Suprapubic skin (tissue), 4 donors: ENCODE results near the gene TMEM44. TPM values are rescaled to one million over a fixed set of nuclear protein-coding genes. Genes with fewer than 3 reads are reported as not detected.

ENCODE experiments used
- DNase-seq, 2 donors: peaks; one replicate each; pipeline ENCODE4 v3.0.0-alpha.2; 2019; ENCODE audit warnings: low spot score in 2 of 2
- H3K27ac ChIP-seq: fragments of 200-600 bp; sonication (generic); one replicate; pipeline ENCODE4 v1.5.1; 2019
- H3K27me3 ChIP-seq: fragments of 200-600 bp; sonication (generic); one replicate; pipeline ENCODE4 v1.5.1; 2019
- H3K36me3 ChIP-seq: fragments of 200-600 bp; sonication (generic); one replicate; pipeline ENCODE4 v1.5.1; 2019
- H3K4me1 ChIP-seq: fragments of 200-600 bp; sonication (generic); one replicate; pipeline ENCODE4 v1.5.1; 2019
- H3K4me3 ChIP-seq: fragments of 200-600 bp; sonication (generic); one replicate; pipeline ENCODE4 v1.5.1; 2019; ENCODE audit warnings: mild to moderate bottlenecking
- H3K9me3 ChIP-seq: fragments of 200-600 bp; sonication (generic); one replicate; pipeline ENCODE4 v1.5.1; 2019
- EP300 ChIP-seq: sonication (generic); formaldehyde crosslinking; IDR thresholded peaks from one replicate; pipeline ENCODE4 v1.6.1; 2017; ENCODE audit warnings: antibody characterized with exemption
- POLR2A ChIP-seq, 2 donors: fragments of 450-650 bp; IDR thresholded peaks; one replicate each; pipeline ENCODE4 v1.6.1; 2017; ENCODE audit warnings: antibody characterized with exemption in 2 of 2, mild to moderate bottlenecking in 2 of 2, moderate library complexity in 2 of 2
- POLR2AphosphoS5 ChIP-seq, 3 donors: sonication (generic); formaldehyde crosslinking; IDR thresholded peaks; one replicate each; pipeline ENCODE4 v1.6.1; 2017; ENCODE audit warnings: antibody characterized with exemption in 3 of 3
- WGBS: methylation state at CpG from one replicate; pipeline ENCODE4 v1.1.5; 2018; 5-methylcytosine and 5-hydroxymethylcytosine counted together
- total RNA-seq, 4 donors: library from RNA; depleted of rRNA; stranded (reverse); fragments of >200 nt; gene quantifications; one replicate each; pipeline ENCODE4 v1.1.0, GENCODE V29; 2016
- TF ChIP-seq, protein P1 (sequence below), 2 donors: fragments of 200-600 bp in 1 of 2; fragments of 450-650 bp in 1 of 2; sonication (generic) in 1 of 2; IDR thresholded peaks; one replicate each; pipeline ENCODE4 v1.5.1; 2016 to 2019; ENCODE audit warnings: antibody characterized with exemption in 2 of 2, mild to moderate bottlenecking in 1 of 2, moderate library complexity in 1 of 2

The TMEM44 gene
- total RNA-seq, 4 donors from 2014 or later, result 1.5 to 8.2 (median 4.7) TPM

DNA sequence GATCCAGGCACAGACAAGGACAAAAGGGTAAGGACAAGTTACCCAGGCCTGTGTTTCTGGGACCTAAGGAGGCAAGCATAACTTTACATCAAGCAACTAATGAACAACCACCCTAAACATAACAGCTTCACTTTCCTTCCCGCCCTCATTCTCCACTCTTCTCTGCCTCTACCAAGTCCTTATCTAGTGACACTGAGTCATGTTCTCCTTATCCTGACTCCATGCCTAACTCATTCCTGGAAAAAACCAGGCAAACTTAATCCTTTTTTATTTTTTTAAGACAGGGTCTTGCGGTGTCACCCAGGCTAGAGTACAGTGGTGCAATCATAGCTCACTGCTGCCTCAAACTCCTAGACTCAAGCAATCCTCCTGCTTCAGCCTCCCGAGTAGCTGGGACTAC is 44.5 kb downstream of the TMEM44 start:
- WGBS, result 98% methylated on average over 3 of the region's 3 CpGs
- Histone ChIP-seq H3K4me3 (no peak overlapping the region), H3K36me3 (peaks cover 4% of the 10 kb centered on the region), H3K27me3 (no peaks in the 10 kb centered on the region), H3K27ac (no peak overlapping the region), H3K4me1 (peaks cover 31% of the 10 kb centered on the region), H3K9me3 (no peaks in the 10 kb centered on the region)
- no peak for TF ChIP-seq EP300
- TF ChIP-seq, protein P1, sequence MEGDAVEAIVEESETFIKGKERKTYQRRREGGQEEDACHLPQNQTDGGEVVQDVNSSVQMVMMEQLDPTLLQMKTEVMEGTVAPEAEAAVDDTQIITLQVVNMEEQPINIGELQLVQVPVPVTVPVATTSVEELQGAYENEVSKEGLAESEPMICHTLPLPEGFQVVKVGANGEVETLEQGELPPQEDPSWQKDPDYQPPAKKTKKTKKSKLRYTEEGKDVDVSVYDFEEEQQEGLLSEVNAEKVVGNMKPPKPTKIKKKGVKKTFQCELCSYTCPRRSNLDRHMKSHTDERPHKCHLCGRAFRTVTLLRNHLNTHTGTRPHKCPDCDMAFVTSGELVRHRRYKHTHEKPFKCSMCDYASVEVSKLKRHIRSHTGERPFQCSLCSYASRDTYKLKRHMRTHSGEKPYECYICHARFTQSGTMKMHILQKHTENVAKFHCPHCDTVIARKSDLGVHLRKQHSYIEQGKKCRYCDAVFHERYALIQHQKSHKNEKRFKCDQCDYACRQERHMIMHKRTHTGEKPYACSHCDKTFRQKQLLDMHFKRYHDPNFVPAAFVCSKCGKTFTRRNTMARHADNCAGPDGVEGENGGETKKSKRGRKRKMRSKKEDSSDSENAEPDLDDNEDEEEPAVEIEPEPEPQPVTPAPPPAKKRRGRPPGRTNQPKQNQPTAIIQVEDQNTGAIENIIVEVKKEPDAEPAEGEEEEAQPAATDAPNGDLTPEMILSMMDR (IDR thresholded peaks at IDR 0.05), result no peak
- TF ChIP-seq POLR2AphosphoS5 (IDR thresholded peaks at IDR 0.05), result no peak
- TF ChIP-seq POLR2A (IDR thresholded peaks at IDR 0.05), result no peak
- no peak for DNase-seq

DNA sequence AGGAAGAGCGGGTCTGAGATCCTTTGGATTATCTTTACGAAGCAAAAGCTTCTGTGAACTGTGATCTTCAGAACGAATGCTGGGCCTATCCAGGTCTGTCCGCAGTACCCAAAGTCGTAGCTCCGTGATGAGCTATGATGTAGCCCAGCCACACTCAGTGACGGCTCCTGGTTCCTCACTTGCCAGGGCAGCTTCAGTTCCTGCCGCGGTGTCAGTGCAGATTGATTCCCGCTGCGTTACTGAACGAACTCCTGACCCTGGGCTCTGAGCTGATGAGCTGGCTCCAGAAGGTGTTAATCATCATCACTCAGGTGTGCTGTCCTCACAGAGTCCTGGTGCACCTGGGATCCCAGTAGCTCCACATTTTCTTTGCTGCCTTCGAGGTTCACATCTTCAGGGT is 45.0 kb downstream of the TMEM44 start:
- Histone ChIP-seq H3K4me1 (peaks cover 28% of the 10 kb centered on the region), H3K27me3 (no peaks in the 10 kb centered on the region), H3K9me3 (no peaks in the 10 kb centered on the region), H3K4me3 (no peak overlapping the region), H3K27ac (no peak overlapping the region), H3K36me3 (peaks cover 4% of the 10 kb centered on the region)
- DNase-seq, result no peak
- WGBS, result 87% methylated on average over 13 of the region's 13 CpGs
- TF ChIP-seq POLR2AphosphoS5 (IDR thresholded peaks at IDR 0.05) (no peak), EP300 (no peak), POLR2A (IDR thresholded peaks at IDR 0.05) (no peak)
- TF ChIP-seq, protein P1 (IDR thresholded peaks at IDR 0.05), result no peak

DNA sequence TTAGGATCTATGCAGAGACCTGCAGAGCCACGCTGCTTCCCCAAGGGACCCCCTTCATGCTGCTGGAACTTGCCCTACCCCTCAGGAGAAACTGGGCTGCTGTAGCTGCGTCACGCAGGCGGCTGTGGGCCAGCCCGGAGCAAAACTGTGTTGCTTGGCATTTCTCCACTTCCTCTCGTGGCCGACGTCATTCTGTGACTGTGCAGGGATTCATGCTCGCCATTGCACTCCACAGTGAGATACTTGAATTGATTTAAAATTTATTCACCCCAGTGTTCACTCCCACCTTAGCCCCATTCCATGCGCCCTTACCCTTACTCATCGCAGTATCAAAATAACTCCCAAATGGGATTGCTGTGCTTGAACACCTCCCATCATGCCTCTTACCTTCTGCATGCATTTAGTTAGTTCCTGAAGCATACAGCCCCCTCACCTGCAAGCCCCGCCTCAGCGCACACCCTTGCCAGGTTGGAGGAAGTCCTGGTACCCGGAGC is 45.7 kb downstream of the TMEM44 start:
- no peak overlapping the region for H3K4me3 ChIP-seq
- no peak overlapping the region for H3K27ac ChIP-seq
- peaks cover 4% of the 10 kb centered on the region for H3K36me3 ChIP-seq
- DNase-seq, result no peak
- TF ChIP-seq EP300, result no peak
- TF ChIP-seq, protein P1 (IDR thresholded peaks at IDR 0.05), result no peak
- TF ChIP-seq POLR2A (IDR thresholded peaks at IDR 0.05), result no peak
- no peak for TF ChIP-seq POLR2AphosphoS5 (IDR thresholded peaks at IDR 0.05)
- peaks cover 23% of the 10 kb centered on the region for H3K4me1 ChIP-seq
- no peaks in the 10 kb centered on the region for H3K9me3 ChIP-seq
- no peaks in the 10 kb centered on the region for H3K27me3 ChIP-seq
- 67% methylated on average over 13 of the region's 14 CpGs for WGBS

DNA sequence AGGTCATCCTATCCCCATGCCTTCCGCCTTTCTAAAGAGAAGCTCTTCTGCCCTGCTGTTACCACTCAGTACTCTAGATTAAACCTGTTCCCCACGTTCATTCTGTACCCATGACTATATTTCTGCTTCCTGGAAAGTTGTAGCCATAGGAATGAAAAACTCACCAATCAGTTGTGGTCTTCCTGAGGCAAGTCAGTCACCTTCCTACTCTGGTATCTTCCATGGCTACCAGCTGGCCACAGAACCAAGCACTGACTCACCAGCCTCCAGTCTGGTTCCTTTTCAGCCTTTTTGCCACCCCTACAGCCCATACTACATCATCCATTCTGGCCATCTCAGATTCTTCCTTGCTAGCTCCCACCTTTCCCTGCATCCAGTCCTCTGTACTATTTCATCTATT is 46.4 kb downstream of the TMEM44 start:
- no peak for DNase-seq
- WGBS, result 64% methylated on average over 2 of the region's 2 CpGs
- Histone ChIP-seq H3K9me3 (no peaks in the 10 kb centered on the region), H3K27ac (no peak overlapping the region), H3K36me3 (peaks cover 4% of the 10 kb centered on the region), H3K4me3 (no peak overlapping the region), H3K27me3 (no peaks in the 10 kb centered on the region), H3K4me1 (peaks cover 21% of the 10 kb centered on the region)
- TF ChIP-seq, protein P1 (IDR thresholded peaks at IDR 0.05), result no peak
- no peak for TF ChIP-seq EP300
- TF ChIP-seq POLR2AphosphoS5 (IDR thresholded peaks at IDR 0.05), result no peak
- no peak for TF ChIP-seq POLR2A (IDR thresholded peaks at IDR 0.05)

DNA sequence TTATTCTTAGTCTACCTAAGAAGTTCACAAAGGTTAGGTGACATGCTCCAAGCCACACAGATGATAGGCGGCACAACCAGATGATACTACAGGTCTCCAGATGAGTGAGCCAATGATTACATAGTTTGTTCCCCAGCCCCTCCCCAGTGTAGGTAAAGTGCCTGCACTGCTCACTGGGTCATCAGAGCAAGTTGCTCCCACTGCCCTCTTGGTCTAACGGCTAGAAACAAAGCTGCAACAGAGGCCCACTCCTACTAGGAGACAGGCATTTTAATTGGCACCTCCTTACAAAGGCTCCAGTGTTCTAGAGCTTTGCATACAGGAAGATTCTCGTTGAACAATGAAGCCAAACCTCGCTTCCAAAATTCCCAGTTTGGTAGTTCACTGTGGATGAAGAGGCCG is 47.3 kb downstream of the TMEM44 start:
- Histone ChIP-seq H3K4me1 (peaks cover 21% of the 10 kb centered on the region), H3K27ac (peak overlapping the region; percentile 8), H3K4me3 (no peak overlapping the region), H3K27me3 (no peaks in the 10 kb centered on the region), H3K9me3 (no peaks in the 10 kb centered on the region), H3K36me3 (peaks cover 4% of the 10 kb centered on the region)
- TF ChIP-seq EP300 (no peak), POLR2AphosphoS5 (IDR thresholded peaks at IDR 0.05) (no peak), POLR2A (IDR thresholded peaks at IDR 0.05) (no peak)
- TF ChIP-seq, protein P1 (IDR thresholded peaks at IDR 0.05), result no peak
- no peak for DNase-seq
- 76% methylated on average over 5 of the region's 5 CpGs for WGBS
